SK-MEL-5 (cell line): ENCODE data around the gene MAP3K20. TPM values are rescaled to one million over a fixed set of nuclear protein-coding genes. Genes with fewer than 3 reads are reported as not detected.
A peak's percentile ranks its signal among the peaks of the same experiment; 100 is the strongest.
"Not testable (repeated sequence)": the region's sequence is repeated elsewhere in the genome, so short reads cannot be mapped to it uniquely, and the experiment has no call there.

Experiments
- DNase-seq: peaks from one replicate; pipeline ENCODE4 v3.0.0-alpha.2; 2016; ENCODE audit warnings: low read depth, low spot score
- in situ Hi-C: cut with HindIII; loops from 2 replicates; pipeline ENCODE4 v1.10.0; 2016; ENCODE audit warnings: low sequenced_read_pairs, high pct_unique_total_duplicates, low pct_unique_long_range_greater_than_20kb
- total RNA-seq: library from RNA; depleted of rRNA; stranded (reverse); fragments of >200 nt; shearing (Covaris generic); gene quantifications from 2 replicates; pipeline ENCODE4 v1.2.3, GENCODE V29; 2014

MAP3K20 gene
- total RNA-seq, 1 experiment from 2014 or later = 11.2 TPM

DNA sequence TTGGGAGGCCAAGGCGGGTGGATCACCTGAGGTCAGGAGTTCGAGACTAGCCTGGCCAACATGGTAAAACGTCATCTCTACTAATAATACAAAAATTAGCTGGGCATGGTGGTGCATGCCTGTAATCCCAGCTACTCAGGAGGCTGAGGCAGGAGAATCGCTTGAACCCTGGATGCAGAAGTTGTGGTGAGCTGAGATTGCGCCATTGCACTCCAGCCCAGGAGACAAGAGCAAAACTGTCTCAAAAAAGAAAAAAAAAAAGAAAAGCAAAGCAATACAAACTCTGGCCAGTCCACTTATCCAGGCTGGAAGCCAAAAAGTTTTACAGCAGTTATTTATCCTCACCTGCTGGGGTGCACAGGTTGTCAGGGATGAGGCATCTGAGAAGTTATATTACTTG lies 186.7 kb downstream of the MAP3K20 start:
- DNase-seq, in situ Hi-C loops: not testable (repeated sequence)

DNA sequence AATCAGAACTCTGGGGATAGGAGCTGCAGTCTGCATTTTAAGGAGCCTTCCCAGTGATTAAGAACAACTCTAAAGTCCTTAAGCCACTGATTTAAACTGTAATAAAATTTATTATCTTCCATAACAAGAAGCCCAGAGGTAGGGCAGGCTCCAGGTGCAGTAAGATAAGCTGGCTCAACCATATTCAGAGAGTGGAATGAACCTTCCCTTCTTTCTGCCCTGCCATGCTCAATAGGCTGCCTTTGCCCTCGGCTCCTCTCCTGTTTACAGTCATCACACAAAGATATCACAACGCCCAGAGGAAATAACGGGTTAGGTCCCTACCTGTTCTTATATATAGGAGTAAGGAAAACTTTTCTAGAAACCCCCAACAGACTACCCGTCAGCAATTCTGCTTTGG lies 188.5 kb downstream of the MAP3K20 start:
- in situ Hi-C loops = no loop called here
- no peak for DNase-seq

DNA sequence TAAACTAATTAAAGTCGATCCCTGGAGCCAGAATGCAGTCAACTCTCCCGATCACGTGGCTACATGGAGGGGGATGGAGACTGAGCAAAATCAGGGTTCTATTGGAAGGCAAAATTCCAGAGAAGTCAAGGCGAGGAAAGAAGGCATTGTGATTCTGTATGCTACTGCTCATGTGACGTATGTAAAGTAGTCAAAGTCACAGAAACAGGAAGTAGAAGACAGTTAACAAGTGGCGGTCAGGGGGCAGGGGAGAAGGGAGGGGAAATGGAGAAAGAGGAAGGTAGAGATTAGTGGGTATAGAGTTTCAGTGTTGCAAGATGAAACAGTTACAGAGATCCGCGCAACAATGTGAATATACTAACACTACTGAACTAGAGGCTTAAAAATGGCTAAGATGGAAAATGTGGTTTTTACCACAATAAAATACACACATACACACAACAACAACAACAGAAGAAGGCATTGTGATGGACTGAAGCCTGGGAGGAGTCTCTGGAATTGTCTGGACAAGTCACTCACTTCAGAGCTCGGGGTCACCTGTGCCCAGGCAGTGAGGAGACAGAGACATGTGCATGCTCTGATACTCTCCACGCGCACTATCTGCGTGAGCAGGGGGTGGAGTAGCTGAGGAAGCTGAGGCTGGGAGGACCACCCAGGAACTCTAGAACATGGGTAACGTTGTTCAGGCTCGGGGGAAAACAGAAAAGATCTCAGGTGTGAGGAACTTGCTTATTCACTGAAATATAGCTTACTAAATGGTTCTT lies 189.1 kb downstream of the MAP3K20 start:
- in situ Hi-C loops = no loop called here
- DNase-seq = peak; percentile 44

DNA sequence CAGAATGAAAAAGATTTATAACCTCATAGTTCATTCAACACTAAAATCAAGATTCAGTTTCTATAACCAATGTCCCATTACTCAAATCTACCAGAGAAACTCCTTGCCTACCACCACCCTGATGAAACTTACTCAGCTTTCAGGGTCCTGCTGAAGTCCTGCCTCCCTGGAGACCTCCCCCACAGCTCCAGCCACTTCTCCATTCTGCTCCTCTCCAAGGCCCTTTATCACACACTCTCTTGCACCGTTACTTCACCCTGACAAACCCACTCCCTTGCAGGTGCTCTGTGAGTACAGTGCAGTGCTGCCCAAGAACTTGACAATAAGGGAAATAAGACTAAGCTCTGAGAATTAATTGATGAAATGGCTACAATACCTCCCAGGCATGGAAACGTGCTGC lies 195.5 kb downstream of the MAP3K20 start:
- in situ Hi-C loops = no loop called here
- no peak for DNase-seq

DNA sequence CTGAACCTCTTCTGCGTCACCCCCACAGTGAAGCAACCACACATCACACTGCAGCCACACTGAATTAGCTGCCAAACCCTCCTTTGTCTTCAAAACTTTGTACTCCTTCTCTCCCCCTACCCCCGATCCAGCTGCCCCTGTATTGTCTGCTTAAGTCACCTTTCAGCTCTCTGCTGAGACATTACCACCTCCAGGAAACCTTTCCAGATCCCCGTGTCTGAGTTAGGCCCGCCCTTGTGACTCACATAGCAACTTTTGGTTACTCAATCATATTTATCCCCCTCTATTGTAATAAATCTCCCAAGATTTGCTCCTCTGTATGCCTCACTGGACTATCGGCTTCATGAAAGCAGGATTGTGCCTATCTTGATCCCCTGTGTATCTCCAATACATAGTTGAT lies 196.2 kb downstream of the MAP3K20 start:
- in situ Hi-C loops = no loop called here
- no peak for DNase-seq

DNA sequence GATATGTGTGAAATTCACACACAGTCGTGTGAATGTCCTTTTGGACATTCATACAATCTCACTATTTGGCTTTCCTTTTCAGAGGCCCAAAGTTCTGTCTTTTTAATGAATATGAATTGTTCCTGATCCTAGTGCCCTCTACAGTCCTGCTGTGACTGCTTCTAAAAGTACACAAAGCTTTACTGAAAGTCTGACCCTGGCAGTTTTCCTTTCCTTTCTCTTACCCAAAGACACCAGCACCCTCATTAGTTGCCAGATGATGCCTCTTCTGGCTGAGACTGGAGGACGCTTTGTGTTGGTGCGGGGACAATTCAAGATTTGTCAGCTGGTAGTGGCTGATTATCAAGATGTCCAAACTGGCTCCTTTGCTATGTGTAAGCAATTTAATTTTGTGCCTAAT lies 197.2 kb downstream of the MAP3K20 start:
- peak; percentile 36 for DNase-seq
- in situ Hi-C loops = no loop called here

DNA sequence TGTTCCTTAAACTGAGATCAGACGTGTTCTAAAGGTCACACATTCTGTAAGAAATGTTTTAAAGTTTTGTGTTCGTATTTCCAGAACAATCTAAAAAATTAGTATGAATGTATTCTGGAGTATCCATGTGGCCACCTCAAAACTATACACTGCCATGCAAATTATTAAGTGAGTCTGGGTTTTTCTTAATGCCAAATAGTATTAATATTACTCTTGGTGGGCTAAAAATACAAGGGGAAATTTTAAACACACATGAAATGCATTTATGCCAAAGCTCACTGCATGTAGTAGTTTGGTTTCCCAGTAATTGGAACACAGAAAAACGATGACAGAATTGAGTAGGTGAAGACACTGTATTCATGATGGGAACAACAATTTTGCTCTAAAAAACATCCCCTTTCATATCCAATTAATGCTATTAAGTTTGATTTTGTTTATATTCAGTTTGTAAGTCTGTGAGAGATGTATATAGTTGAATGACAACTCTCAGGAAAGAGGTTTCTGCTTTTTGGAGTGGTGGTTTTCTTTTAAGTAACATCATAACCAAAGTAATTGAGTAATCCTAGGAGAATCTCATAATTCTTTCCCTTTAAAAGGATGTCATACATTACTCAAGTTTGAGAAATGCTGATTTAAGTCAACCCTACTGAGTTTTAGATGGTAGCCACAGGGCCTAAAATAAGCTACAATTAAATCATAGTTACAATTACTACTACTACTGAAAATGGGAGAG lies 203.3 kb downstream of the MAP3K20 start:
- no peak for DNase-seq
- in situ Hi-C loops = no loop called here

DNA sequence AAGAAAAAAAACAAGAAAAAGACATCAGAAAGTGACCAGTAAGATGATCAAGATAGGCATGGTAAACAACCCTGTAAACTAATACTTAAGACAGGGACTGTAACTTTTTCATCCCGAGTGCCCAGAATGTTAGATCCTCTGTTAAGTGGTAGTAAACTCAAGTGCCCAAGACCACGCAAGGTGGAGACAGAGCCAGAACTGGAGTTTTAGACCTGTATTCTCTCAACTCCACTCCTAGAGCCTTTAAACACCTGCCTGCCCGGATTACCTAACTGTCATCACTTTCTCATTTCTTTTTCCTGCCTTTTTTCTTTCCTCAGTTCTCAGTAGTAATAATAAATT lies 203.9 kb downstream of the MAP3K20 start:
- in situ Hi-C loops = no loop called here
- no peak for DNase-seq

DNA sequence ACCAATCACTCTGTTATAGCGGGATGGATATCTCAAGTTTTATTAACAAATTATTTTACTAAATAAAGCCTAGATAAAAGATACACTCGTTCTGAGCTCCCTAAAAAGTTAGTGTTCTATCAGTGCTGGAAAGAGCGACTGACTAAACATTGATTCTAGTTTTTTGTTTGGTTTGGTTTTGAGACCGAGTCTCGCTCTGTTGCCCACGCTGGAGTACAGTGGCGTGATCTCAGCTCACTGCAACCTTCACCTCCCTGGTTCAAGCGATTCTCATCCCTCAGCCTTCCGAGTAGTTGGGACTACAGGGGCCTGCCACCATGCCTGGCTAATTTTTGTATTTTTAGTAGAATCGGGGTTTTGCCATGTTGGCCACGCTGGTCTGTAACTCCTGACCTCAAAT lies 205.2 kb downstream of the MAP3K20 start:
- no peak for DNase-seq
- in situ Hi-C loops = no loop called here

DNA sequence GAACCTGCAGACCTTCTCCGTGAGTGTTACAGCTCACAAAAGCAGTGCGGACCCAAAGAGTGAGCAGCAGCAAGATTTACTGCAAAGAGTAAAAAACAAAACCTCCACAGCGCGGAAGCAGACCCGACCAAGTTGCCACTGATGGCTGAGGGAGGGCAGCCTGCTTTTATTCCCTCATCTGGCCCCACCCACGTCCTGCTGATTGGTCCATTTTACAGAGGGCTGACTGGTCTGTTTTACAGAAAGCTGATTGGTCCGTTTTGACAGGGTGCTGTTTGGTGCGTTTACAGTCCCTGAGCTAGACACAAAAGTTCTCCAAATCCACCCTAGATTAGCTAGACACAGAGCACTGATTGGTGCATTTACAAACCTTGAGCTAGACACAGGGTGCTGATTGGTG lies 206.3 kb downstream of the MAP3K20 start:
- DNase-seq, in situ Hi-C loops: not testable (repeated sequence)

DNA sequence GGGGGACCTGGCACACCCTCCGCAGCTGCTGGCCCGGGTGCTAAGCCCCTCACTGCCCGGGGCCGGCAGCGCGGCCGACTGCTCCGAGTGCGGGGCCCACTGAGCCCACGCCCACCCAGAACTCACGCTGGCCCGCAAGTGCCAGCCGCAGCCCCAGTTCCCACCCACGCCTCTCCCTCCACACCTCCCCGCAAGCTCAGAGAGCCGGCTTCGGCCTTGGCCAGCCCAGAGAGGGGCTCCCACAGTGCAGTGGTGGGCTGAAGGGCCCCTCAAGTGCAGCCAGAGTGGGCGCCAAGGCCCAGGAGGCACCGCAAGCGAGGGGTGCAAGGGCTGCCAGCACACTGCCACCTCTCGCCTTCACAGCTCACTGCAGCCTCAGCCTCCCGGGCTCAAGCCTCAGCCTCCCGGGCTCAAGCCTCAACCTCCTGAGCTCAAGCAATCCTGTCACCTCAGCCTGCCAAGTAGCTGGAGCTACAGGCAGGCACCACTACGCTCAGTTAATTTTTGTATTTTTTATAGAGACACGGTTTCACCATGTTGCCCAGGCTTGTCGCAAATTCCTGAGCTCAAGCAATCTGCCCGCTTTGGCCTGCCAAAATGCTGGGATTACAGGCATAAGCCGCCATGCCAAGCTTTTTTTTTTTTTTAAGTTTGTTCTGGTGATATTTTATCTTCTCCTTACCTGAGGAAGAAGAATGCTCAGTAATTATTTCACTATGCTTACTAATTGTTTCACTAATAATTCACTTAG lies 207.3 kb downstream of the MAP3K20 start:
- in situ Hi-C loops = no loop called here
- no peak for DNase-seq

DNA sequence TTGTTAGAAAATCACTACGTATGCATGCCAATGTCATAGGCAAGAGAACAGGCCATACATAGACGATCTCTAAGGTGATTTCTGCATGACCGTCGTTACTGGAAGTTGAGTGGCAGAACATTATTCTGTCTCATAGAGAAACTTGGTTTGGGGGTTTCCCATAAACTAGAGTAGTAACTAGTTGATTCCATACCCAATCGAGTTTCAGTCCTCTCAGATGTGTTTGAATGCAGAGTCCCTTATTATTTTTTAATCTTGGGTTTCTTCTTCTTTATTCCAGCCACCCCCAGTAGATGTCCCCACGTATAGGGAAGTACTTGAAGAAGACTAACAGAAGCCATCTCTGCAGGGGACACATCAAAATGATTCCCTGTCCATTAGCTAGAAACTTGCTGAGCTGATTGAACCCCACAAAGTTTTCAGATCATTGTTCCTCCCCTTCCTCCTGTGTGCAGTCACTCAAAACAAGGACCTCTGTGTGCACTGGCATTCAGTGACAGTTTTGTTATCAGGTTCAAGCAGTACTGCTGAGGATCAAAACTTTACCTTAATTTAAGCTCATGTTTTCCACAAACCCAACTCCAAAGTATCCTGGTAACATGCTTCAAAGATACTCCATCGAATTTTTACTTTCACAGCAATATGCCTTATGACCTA lies 210.6 kb downstream of the MAP3K20 start:
- in situ Hi-C loops = no loop called here
- DNase-seq = peak; percentile 25

DNA sequence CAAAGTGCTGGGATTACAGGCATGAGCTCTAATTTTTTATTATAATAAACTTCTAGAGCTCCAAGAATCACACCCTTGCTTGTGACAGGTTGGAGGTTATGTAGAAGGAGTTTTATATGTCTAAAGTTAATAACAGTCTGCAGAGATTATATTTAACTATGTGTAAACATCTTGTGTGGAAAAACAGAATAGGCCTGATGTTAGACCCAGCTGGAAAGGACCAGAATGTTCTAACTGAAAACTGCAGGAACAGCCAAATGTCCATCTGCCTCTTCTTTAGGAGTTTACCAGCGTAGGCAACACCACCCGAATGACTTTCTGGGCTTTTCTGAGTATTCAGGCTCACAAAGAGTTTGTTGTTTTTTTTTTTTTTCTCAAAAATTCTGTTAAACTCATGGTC lies 211.9 kb downstream of the MAP3K20 start:
- in situ Hi-C loops = no loop called here
- no peak for DNase-seq

DNA sequence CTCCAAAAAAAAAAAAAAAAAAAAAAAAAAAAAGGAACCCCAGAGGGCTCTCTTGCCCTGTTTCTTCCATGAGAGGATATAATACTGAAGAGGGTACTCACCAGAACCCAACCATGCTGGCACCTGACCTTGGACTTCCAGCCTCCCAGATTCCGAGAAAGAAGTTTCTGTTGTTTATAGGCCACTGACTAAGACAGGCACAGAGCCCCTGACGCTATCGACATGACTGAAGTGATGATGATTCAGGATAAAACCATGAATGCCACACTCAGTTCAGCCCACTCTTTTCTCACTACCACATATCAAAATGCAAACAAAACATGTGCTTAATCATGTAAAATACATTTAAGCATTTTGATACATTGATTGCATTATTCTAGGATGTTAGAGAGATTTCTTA lies 212.9 kb downstream of the MAP3K20 start:
- no peak for DNase-seq
- in situ Hi-C loops = no loop called here

DNA sequence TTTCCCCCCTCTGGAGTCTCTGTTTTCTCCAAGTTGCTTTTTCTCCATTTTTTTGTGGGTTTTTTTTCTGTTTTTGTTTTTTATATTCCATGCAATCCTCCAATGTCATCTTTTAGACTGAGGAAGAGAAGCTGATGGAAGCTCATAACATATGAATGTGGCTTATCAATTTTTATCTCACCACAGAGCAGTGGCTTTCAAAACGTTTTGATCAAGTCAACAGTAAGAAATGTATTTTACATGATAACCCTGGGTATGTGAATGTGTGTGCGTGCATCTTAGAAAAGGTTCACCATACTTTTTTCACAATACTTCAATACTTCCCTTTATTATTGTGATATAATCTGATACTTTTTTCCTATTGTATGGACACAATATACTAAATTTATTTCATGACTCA lies 214.4 kb downstream of the MAP3K20 start:
- in situ Hi-C loops = no loop called here
- DNase-seq = no peak

DNA sequence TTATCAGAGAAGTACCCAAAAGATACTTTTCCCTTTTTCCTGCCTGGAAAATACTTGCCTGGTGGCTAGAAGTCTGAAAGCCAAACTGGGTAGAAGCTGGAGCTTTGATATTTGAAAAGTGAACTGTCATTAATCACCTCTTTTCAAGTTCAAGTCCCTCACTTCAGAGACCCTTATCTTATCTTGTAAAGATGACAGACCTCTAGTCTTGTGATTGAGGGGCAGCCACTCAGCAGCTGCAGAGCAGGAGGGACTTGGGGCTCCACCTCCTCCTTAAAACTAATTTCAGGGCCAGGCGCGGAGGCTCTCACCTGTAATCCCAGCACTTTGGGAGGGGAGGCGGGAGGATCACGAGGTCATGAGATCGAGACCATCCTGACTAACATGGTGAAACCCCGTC lies 214.9 kb downstream of the MAP3K20 start:
- DNase-seq = no peak
- in situ Hi-C loops = no loop called here

DNA sequence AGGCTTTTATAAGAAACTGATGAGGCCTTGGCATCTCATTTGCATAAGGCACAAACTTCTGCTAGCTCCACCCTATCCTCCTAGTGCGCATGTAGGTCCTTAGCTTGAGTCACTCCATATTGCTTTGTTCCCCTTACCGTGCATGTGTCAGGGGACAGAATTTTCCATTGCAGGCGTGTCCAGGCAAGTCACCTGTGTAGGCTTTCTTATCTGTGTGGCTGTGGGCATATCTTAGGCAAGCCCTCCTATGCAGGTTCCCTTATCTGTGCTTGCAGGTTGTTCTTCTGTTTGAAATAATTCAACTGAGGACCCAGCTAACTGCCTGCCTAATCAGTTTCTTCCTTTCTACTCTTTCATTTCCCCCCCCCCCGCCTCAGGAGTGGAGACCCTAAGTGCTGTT lies 215.8 kb downstream of the MAP3K20 start:
- no peak for DNase-seq
- in situ Hi-C loops = no loop called here

DNA sequence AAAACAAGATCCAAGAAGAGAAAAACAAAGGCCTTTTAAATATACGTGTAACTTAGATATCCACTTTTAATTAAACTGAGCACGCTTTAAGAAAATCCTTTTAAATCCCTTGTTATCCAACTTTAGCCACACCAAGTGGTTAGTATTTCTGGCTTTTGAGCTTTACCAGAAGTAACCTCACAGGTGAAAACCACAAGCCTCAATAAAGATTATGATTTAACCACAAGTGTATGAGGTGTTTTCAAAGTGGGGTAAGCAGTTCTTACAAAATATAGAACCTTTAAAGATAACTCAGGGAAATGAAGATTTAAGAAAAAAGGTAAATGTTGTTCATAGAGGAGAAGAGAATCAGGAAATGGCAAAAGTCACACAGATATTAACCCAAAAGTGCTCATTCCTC lies 220.6 kb downstream of the MAP3K20 start:
- in situ Hi-C loops = no loop called here
- DNase-seq = no peak
